Kidney (tissue), 14 donors: ENCODE results near the gene USP35. TPM values are rescaled to one million over a fixed set of nuclear protein-coding genes. Genes with fewer than 3 reads are reported as not detected.

Experiments
- DNase-seq, 5 donors: peaks; one replicate each; pipeline ENCODE4 v3.0.0-alpha.2; 2013 to 2020
- FAIRE-seq: peaks from 2 replicates; lab custom pipeline; 2012; peaks lifted over from hg19 to GRCh38; lab: Jason Lieb, UNC
- H3K27ac ChIP-seq, 2 donors: one replicate each; pipeline ENCODE4 v1.7.0; 2013; ENCODE audit warnings: low read depth in 2 of 2, low read length in 2 of 2, inconsistent platforms in 1 of 2
- H3K27me3 ChIP-seq: one replicate; pipeline ENCODE4 v1.7.1; 2013; ENCODE audit warnings: low read length, inconsistent platforms; ENCODE audit not compliant: control insufficient read depth, insufficient read depth
- H3K36me3 ChIP-seq, 3 donors: one replicate each; pipeline versions ENCODE4 v1.7.0 to v1.7.1; 2013; ENCODE audit warnings: low read length in 3 of 3, control low read depth in 1 of 3, inconsistent platforms in 1 of 3; ENCODE audit not compliant: insufficient read depth in 3 of 3, control insufficient read depth in 2 of 3
- H3K4me1 ChIP-seq, 3 donors: one replicate each; pipeline versions ENCODE4 v1.7.0 to v1.7.1; 2013; ENCODE audit warnings: low read length in 3 of 3, inconsistent platforms in 1 of 3, low read depth in 1 of 3; ENCODE audit not compliant: control insufficient read depth in 2 of 3, insufficient read depth in 2 of 3
- H3K4me3 ChIP-seq, 3 donors: one replicate each; pipeline versions ENCODE4 v1.7.0 to v1.8.1; 2013; ENCODE audit warnings: low read length in 3 of 3, control low read depth in 1 of 3, inconsistent platforms in 1 of 3
- H3K9ac ChIP-seq, 3 donors: one replicate each; pipeline versions ENCODE4 v1.7.0 to v1.7.1; 2013; ENCODE audit warnings: low read length in 3 of 3, control low read depth in 1 of 3, inconsistent platforms in 1 of 3
- H3K9me3 ChIP-seq, 3 donors: one replicate each; pipeline versions ENCODE4 v1.7.0 to v1.7.1; 2013; ENCODE audit warnings: low read length in 3 of 3, control low read depth in 1 of 3, inconsistent platforms in 1 of 3; ENCODE audit not compliant: control insufficient read depth in 2 of 3, insufficient read depth in 1 of 3
- CTCF ChIP-seq: IDR thresholded peaks from 3 replicates; pipeline ENCODE4 v1.5.1; 2012; ENCODE audit warnings: mild to moderate bottlenecking, moderate library complexity, borderline replicate concordance; ENCODE audit not compliant: insufficient read depth; ENCODE audit errors: extremely low read depth
- intact Hi-C: fragments of 100-400 bp; cut with DNase I; formaldehyde crosslinking; loops from one replicate; pipeline ENCODE4 v1.11.1; 2022
- polyA plus RNA-seq: library from polyadenylated mRNA; stranded (reverse); fragments of 350-450 nt; fragmentation: Illumina TruSeq; extraction: RNeasy Lipid Tissue Mini Kit (QIAGEN cat#74804); gene quantifications from one replicate; pipeline ENCODE4 v1.2.3, GENCODE V29; 2014; ENCODE audit warnings: low read depth, low replicate concordance; ENCODE audit not compliant: insufficient read depth
- total RNA-seq: library from RNA; stranded (reverse); fragmentation: NEBNext Ultra II Directional; extraction: Animal tissue kit (Norgen Biotek cat#: 25700); gene quantifications from one replicate; pipeline ENCODE4 v1.2.1, GENCODE V29; 2021
- donor health status: control.
- donor health status: control.
- donor health status: control.
- donor health status: control.
- donor health status: control.
- donor health status: DM: yes; HTN: yes; CAD: no.
- donor health status: Normal renal cell carcinoma (clear cell type).

USP35 gene
- total and polyA plus RNA-seq, 2 donors from 2014 or later: 4.0 to 7.7 TPM

GRCh38 chr11:78217650-78218541, 29.2 kb downstream of the USP35 start:
- Histone ChIP-seq H3K4me3 (no peak overlapping the region), H3K4me1 (no peaks in the 10 kb centered on the region), H3K27ac (no peak overlapping the region), H3K9me3 (no peaks in the 10 kb centered on the region), H3K9ac (no peak overlapping the region), H3K27me3 (no peaks in the 10 kb centered on the region), H3K36me3 (peaks cover 3 to 26% (median 18%) of the 10 kb centered on the region in 3 donors)
- intact Hi-C loops: no loop called here
- DNase-seq (no peak), FAIRE-seq (no peak)
- no peak for TF ChIP-seq CTCF

- Histone ChIP-seq H3K9ac (no peak overlapping the region), H3K4me3 (no peak overlapping the region), H3K9me3 (no peaks in the 10 kb centered on the region), H3K27ac (no peak overlapping the region), H3K4me1 (no peaks in the 10 kb centered on the region), H3K36me3 (peaks cover 3 to 26% (median 21%) of the 10 kb centered on the region in 3 donors), H3K27me3 (no peaks in the 10 kb centered on the region)
- DNase-seq (no peak), FAIRE-seq (no peak)
- TF ChIP-seq CTCF: no peak
- intact Hi-C loops: no loop called here
Measured at GRCh38 chr11:78218707-78219492, 30.2 kb downstream of the USP35 start.

GRCh38 chr11:78219493-78220217, 30.9 kb downstream of the USP35 start:
- H3K4me1 ChIP-seq: no peaks in the 10 kb centered on the region
- H3K36me3 ChIP-seq: peaks cover 3 to 31% (median 22%) of the 10 kb centered on the region in 3 donors
- intact Hi-C loops: loop anchor here (10.0 kb wide), 2 partner anchors 205 to 345 kb away; no protein-coding TSS in a partner anchor
- H3K9me3 ChIP-seq: no peaks in the 10 kb centered on the region
- no peak overlapping the region for H3K9ac ChIP-seq
- TF ChIP-seq CTCF: no peak
- no peaks in the 10 kb centered on the region for H3K27me3 ChIP-seq
- no peak overlapping the region for H3K27ac ChIP-seq
- DNase-seq (no peak), FAIRE-seq (no peak)
- H3K4me3 ChIP-seq: no peak overlapping the region
